GM12892 (cell line): ENCODE data around the gene ATP8B4.

ENCODE experiments used
- POLR2A ChIP-seq: IDR thresholded peaks from 2 replicates; pipeline ENCODE4 v1.6.1; 2011; ENCODE audit warnings: low read depth, low read length, control low read depth
- POLR2AphosphoS5 ChIP-seq: IDR thresholded peaks from 2 replicates; pipeline ENCODE4 v1.6.1; 2011; ENCODE audit warnings: low read depth, low read length, control low read depth

DNA sequence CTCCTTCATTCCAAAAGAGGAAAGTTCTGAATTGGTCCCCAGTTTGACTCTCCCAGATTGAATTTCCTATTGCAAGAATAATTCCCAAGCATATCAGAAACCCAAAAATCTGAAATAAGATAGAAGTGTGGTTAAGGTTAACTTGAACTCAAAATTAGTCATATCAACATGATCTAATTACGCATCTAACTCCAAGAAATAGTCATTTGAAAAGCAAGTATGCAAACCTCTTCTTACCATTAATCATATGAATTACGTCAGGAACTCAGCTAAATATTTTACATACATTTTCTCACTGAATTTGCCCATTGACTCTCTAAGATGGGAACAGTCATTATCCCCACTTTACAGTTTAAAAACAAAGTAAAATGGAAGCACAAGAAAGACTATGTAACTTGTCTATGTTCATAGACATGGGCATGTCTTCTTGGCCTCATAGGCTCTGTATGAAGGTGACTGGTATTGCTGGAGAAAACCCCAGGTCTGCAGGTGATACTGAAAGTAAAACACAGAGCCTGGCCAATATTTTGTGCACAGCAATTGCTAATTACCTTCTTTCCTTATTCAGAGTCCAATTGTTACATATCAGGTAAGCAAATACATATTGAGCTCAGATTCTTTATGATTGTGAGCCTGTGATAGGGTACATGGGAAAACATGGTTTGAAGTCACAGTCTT lies 139.2 kb downstream of the ATP8B4 start:
- TF ChIP-seq POLR2A, result no peak
- no peak for TF ChIP-seq POLR2AphosphoS5
